H1 (cell line): ENCODE results near the gene UGT1A8. TPM values are rescaled to one million over a fixed set of nuclear protein-coding genes. Genes with fewer than 3 reads are reported as not detected.

ENCODE experiments used
- CTCF ChIA-PET: fragments of 300-600 bp; sonication (Branson Sonifier 250); formaldehyde crosslinking; loops from one replicate; lab custom pipeline; 2021; ENCODE audit not compliant: partially characterized antibody; lab: Charles Lee
- POLR2A ChIA-PET: fragments of 300-600 bp; sonication (Branson Sonifier 250); formaldehyde crosslinking; loops from one replicate; lab custom pipeline; 2021; ENCODE audit warnings: inconsistent platforms; ENCODE audit not compliant: partially characterized antibody; lab: Charles Lee
- DNase-seq, 2 experiments: peaks; one replicate each; pipeline versions ENCODE4 v3.0.0 to v3.0.0-alpha.2; 2010 to 2022; ENCODE audit warnings: low spot score in 2 of 2, low read depth in 1 of 2, mixed read lengths in 1 of 2
- FAIRE-seq: peaks from 2 replicates; lab custom pipeline; 2011; peaks lifted over from hg19 to GRCh38; lab: Jason Lieb, UNC
- H2AFZ ChIP-seq: 2 replicates; pipeline ENCODE4 v1.8.1; 2012; ENCODE audit warnings: low read length, inconsistent platforms
- H2AK5ac ChIP-seq: 2 replicates; pipeline ENCODE4 v1.6.1; 2013; ENCODE audit warnings: low read depth, low read length
- H2BK120ac ChIP-seq: replicated peaks from 2 replicates; pipeline ENCODE3; 2013; ENCODE audit warnings: low read depth, low read length, inconsistent platforms
- H2BK12ac ChIP-seq: 2 replicates; pipeline ENCODE4 v1.6.1; 2013; ENCODE audit warnings: low read depth, low read length
- H2BK15ac ChIP-seq: 2 replicates; pipeline ENCODE4 v1.6.1; 2013; ENCODE audit warnings: low read length
- H2BK20ac ChIP-seq: 2 replicates; pipeline ENCODE4 v1.6.1; 2013; ENCODE audit warnings: low read length
- H2BK5ac ChIP-seq: 2 replicates; pipeline ENCODE4 v1.6.1; 2013; ENCODE audit warnings: low read depth, low read length
- H3K14ac ChIP-seq: 2 replicates; pipeline ENCODE4 v1.6.1; 2013; ENCODE audit warnings: inconsistent platforms; ENCODE audit not compliant: insufficient read length
- H3K18ac ChIP-seq: 2 replicates; pipeline ENCODE4 v1.6.1; 2013; ENCODE audit warnings: low read length; ENCODE audit errors: extremely low read depth
- H3K23ac ChIP-seq: 2 replicates; pipeline ENCODE4 v1.6.1; 2013; ENCODE audit warnings: inconsistent platforms; ENCODE audit not compliant: insufficient read length
- H3K23me2 ChIP-seq: 2 replicates; pipeline ENCODE4 v1.6.1; 2013; ENCODE audit warnings: low read depth, low read length
- H3K27ac ChIP-seq: 2 replicates; pipeline ENCODE4 v1.6.1; 2011; ENCODE audit warnings: low read depth, low read length, inconsistent platforms
- H3K27me3 ChIP-seq, 4 experiments: replicated peaks in 1 of 4; 1 replicate in 1 of 4; 2 replicates in 3 of 4; pipeline versions ENCODE4 v1.6.1 to v1.8.1; 2011 to 2013; ENCODE audit warnings: low read length in 3 of 4, mild to moderate bottlenecking in 3 of 4, inconsistent platforms in 2 of 4, mixed read lengths in 2 of 4, moderate library complexity in 1 of 4; ENCODE audit not compliant: control insufficient read depth in 3 of 4, insufficient read depth in 3 of 4; ENCODE audit errors: extremely low read depth in 1 of 4
- H3K36me3 ChIP-seq, 4 experiments: 2 replicates each; pipeline versions ENCODE4 v1.6.1 to v1.8.1; 2011 to 2013; ENCODE audit warnings: mild to moderate bottlenecking in 4 of 4, low read length in 3 of 4, moderate library complexity in 2 of 4, control low read depth in 1 of 4, inconsistent platforms in 1 of 4; ENCODE audit not compliant: insufficient read depth in 4 of 4, control insufficient read depth in 2 of 4
- H3K4ac ChIP-seq: replicated peaks from 2 replicates; pipeline ENCODE3; 2013; ENCODE audit warnings: low read length, low read depth, mixed read lengths, inconsistent platforms; ENCODE audit not compliant: insufficient read length
- H3K4me1 ChIP-seq, 4 experiments: replicated peaks in 1 of 4; 1 replicate in 1 of 4; 2 replicates in 3 of 4; pipeline versions ENCODE4 v1.6.1 to v1.8.1; 2011 to 2013; ENCODE audit warnings: low read length in 3 of 4, inconsistent platforms in 2 of 4, mixed read lengths in 1 of 4; ENCODE audit not compliant: insufficient read depth in 4 of 4, control insufficient read depth in 3 of 4
- H3K4me2 ChIP-seq, 2 experiments: 2 replicates each; pipeline versions ENCODE4 v1.6.1 to v1.8.1; 2011 to 2013; ENCODE audit warnings: low read depth in 2 of 2, low read length in 2 of 2, control low read depth in 1 of 2, inconsistent platforms in 1 of 2, mild to moderate bottlenecking in 1 of 2; ENCODE audit not compliant: insufficient read depth in 1 of 2
- H3K4me3 ChIP-seq, 4 experiments: fragments of 200-600, 300-600 bp in 1 of 4; sonication (generic), shearing (Covaris generic), sonication (Bioruptor Twin) in 1 of 4; 2 replicates each; pipeline versions ENCODE4 v1.5.1 to v1.8.1; 2011 to 2016; ENCODE audit warnings: low read length in 4 of 4, low read depth in 3 of 4, control low read depth in 2 of 4, inconsistent platforms in 2 of 4, mild to moderate bottlenecking in 2 of 4, mixed read lengths in 1 of 4, moderate library complexity in 1 of 4; ENCODE audit not compliant: insufficient read depth in 2 of 4; ENCODE audit errors: extremely low read depth in 1 of 4
- H3K56ac ChIP-seq: replicated peaks from 2 replicates; pipeline ENCODE3; 2013; ENCODE audit warnings: low read depth, mild to moderate bottlenecking, mixed read lengths, low read length, inconsistent platforms; ENCODE audit not compliant: insufficient read length
- H3K79me1 ChIP-seq: 2 replicates; pipeline ENCODE4 v1.6.1; 2013; ENCODE audit warnings: low read depth, low read length, control low read depth
- H3K79me2 ChIP-seq, 2 experiments: 2 replicates each; pipeline versions ENCODE4 v1.6.1 to v1.8.1; 2012 to 2013; ENCODE audit warnings: low read length in 2 of 2, mild to moderate bottlenecking in 2 of 2, inconsistent platforms in 1 of 2; ENCODE audit not compliant: insufficient read depth in 2 of 2, control insufficient read depth in 1 of 2
- H3K9ac ChIP-seq, 4 experiments: replicated peaks in 1 of 4; 1 replicate in 1 of 4; 2 replicates in 3 of 4; pipeline versions ENCODE4 v1.6.1 to v1.8.1; 2011 to 2013; ENCODE audit warnings: low read depth in 3 of 4, low read length in 3 of 4, control low read depth in 2 of 4, mild to moderate bottlenecking in 2 of 4, moderate library complexity in 2 of 4, inconsistent platforms in 1 of 4; ENCODE audit errors: extremely low read depth in 1 of 4
- H3K9me3 ChIP-seq, 2 experiments: 2 replicates each; pipeline versions ENCODE4 v1.6.1 to v1.8.1; 2012 to 2013; ENCODE audit warnings: mild to moderate bottlenecking in 2 of 2, moderate library complexity in 2 of 2, control low read depth in 1 of 2, inconsistent platforms in 1 of 2, low read depth in 1 of 2, low read length in 1 of 2, mixed read lengths in 1 of 2; ENCODE audit not compliant: insufficient read depth in 2 of 2
- H4K20me1 ChIP-seq, 2 experiments: replicated peaks in 1 of 2; 2 replicates each; pipeline versions ENCODE3 to v1.8.1; 2011 to 2013; ENCODE audit warnings: inconsistent platforms in 2 of 2, low read length in 2 of 2, mild to moderate bottlenecking in 1 of 2; ENCODE audit not compliant: insufficient read depth in 2 of 2, control insufficient read depth in 1 of 2
- H4K5ac ChIP-seq: 2 replicates; pipeline ENCODE4 v1.6.1; 2013; ENCODE audit warnings: low read length, low read depth, mixed read lengths, inconsistent platforms; ENCODE audit not compliant: insufficient read length
- H4K8ac ChIP-seq: 2 replicates; pipeline ENCODE4 v1.8.0; 2013; ENCODE audit warnings: mild to moderate bottlenecking, moderate library complexity, low read length, inconsistent platforms; ENCODE audit not compliant: insufficient read depth; ENCODE audit errors: extremely low read depth
- H4K91ac ChIP-seq: replicated peaks from 2 replicates; pipeline ENCODE3; 2013; ENCODE audit warnings: low read length, mixed read lengths, inconsistent platforms; ENCODE audit not compliant: insufficient read length
- CBX8 ChIP-seq: fragments of 300-800, 300-1000 bp; sonication (generic); IDR thresholded peaks from 2 replicates; pipeline ENCODE4 v1.7.1; 2016; ENCODE audit warnings: low read depth, low read length, borderline replicate concordance
- CHD1 ChIP-seq: IDR thresholded peaks from 2 replicates; pipeline ENCODE4 v1.6.1; 2012; ENCODE audit warnings: low read depth, low read length, improper control_type of control experiment
- EP300 ChIP-seq, 2 experiments: IDR thresholded peaks; 1 replicate in 1 of 2; 2 replicates in 1 of 2; pipeline ENCODE4 v1.6.1; 2011 to 2012; ENCODE audit warnings: low read depth in 2 of 2, low read length in 2 of 2, mild to moderate bottlenecking in 2 of 2, borderline replicate concordance in 1 of 2, inconsistent platforms in 1 of 2, moderate library complexity in 1 of 2
- GTF2F1 ChIP-seq: IDR thresholded peaks from 2 replicates; pipeline ENCODE4 v1.6.1; 2012; ENCODE audit warnings: low read depth, low read length, improper control_type of control experiment, borderline replicate concordance
- KDM5A ChIP-seq: fragments of 200-600 bp; IDR thresholded peaks from 2 replicates; pipeline ENCODE4 v1.7.1; 2012; ENCODE audit warnings: mild to moderate bottlenecking, low read length, inconsistent platforms, mixed read lengths
- MAFK ChIP-seq: IDR thresholded peaks from 2 replicates; pipeline ENCODE4 v1.6.1; 2012; ENCODE audit warnings: low read depth, mild to moderate bottlenecking, improper control_type of control experiment, low read length
- SIRT6 ChIP-seq: IDR thresholded peaks from one replicate; pipeline ENCODE4 v1.7.1; 2012; ENCODE audit warnings: low read length, inconsistent platforms
- SIX5 ChIP-seq: IDR thresholded peaks from 2 replicates; pipeline ENCODE4 v1.6.1; 2011; ENCODE audit warnings: mild to moderate bottlenecking, low read depth, low read length
- SP2 ChIP-seq: IDR thresholded peaks from 2 replicates; pipeline ENCODE4 v1.6.1; 2012; ENCODE audit warnings: mild to moderate bottlenecking, low read length, inconsistent platforms
- SUZ12 ChIP-seq: fragments of 200-600 bp; sonication (generic); IDR thresholded peaks from 2 replicates; pipeline ENCODE4 v1.6.1; 2012; ENCODE audit warnings: mild to moderate bottlenecking, inconsistent platforms, low read length, moderate library complexity, mixed read lengths
- TAF1 ChIP-seq: IDR thresholded peaks from 2 replicates; pipeline ENCODE4 v1.6.1; 2011; ENCODE audit warnings: mild to moderate bottlenecking, low read depth, low read length
- TBP ChIP-seq: IDR thresholded peaks from 2 replicates; pipeline ENCODE4 v1.6.1; 2011; ENCODE audit warnings: low read depth, low read length, improper control_type of control experiment
- WGBS, 2 experiments: shearing (Covaris generic) in 1 of 2; methylation state at CpG; one replicate each; pipeline versions ENCODE4 v1.1.6 to v1.1.7; 2013 to 2015; ENCODE audit warnings: low lambda C conversion rate in 2 of 2, mixed read lengths in 2 of 2, inconsistent platforms in 1 of 2, low coverage in 1 of 2, missing lambda C conversion rate in 1 of 2; ENCODE audit not compliant: insufficient replicate concordance in 2 of 2, insufficient coverage in 1 of 2, insufficient read length in 1 of 2; ENCODE audit errors: extremely low coverage in 1 of 2, missing lambda C conversion rate in 1 of 2; 5-methylcytosine and 5-hydroxymethylcytosine counted together
- polyA plus RNA-seq, 7 experiments: library from polyadenylated mRNA; depleted of rRNA in 3 of 7; stranded (reverse) in 5 of 7; unstranded in 2 of 7; fragments of >200 nt in 5 of 7; fragments of 200-250 nt in 2 of 7; gene quantifications; 1 replicate in 5 of 7; 2 replicates in 1 of 7; 4 replicates in 1 of 7; pipeline versions ENCODE4 v1.2.1 to v1.2.3, GENCODE V29; 2011 to 2013; ENCODE audit warnings: missing spikeins in 2 of 7, mixed read lengths in 2 of 7
- total RNA-seq: library from RNA; stranded (reverse); fragmentation: NEBNext Ultra II Directional; extraction: Animal tissue kit (Norgen Biotek cat#: 25700); gene quantifications from 2 replicates; pipeline ENCODE4 v1.2.1, GENCODE V29; 2021

UGT1A8 gene
- total and polyA plus RNA-seq, 2 of the 8 experiments (the other 6 are each of a cell fraction or from before 2014, with no cell fraction given): not detected

GRCh38 chr2:233760043-233760442, 142.6 kb downstream of the UGT1A8 start, which contains the start of gene UGT1A1:
Gene UGT1A1 (plus strand): TSS chr2:233760270. CDS start chr2:233760288, 18 bp downstream.
- H3K18ac ChIP-seq: no peak within 1 kb of the TSS
- H2BK12ac ChIP-seq: no peak within 1 kb of the TSS
- no peak within 1 kb of the TSS for H4K91ac ChIP-seq
- TF ChIP-seq MAFK (no peak), SP2 (no peak), TAF1 (no peak), SUZ12 (no peak), EP300 (IDR thresholded peaks at IDR 0.05; ENCODE audit: borderline replicate concordance in 1 of 2, low read depth in 2 of 2, low read length in 2 of 2) (no peak), GTF2F1 (no peak), KDM5A (no peak), CHD1 (no peak), SIRT6 (no peak), CBX8 (no peak), TBP (no peak), SIX5 (no peak)
- TF ChIP-seq, all 59 proteins: peak for 0
- no peaks in the 10 kb centered on the region for H3K36me3 ChIP-seq
- no peak within 1 kb of the TSS for H2BK5ac ChIP-seq
- WGBS, 2 experiments: 87% methylated on average over 6 of the region's 6 CpGs; no CpG with 5 or more reads in 1 of the 2 experiments
- H4K20me1 ChIP-seq: no peaks in the 10 kb centered on the region
- no peak within 1 kb of the TSS for H2BK120ac ChIP-seq
- H2BK15ac ChIP-seq: no peak within 1 kb of the TSS
- H3K9me3 ChIP-seq: peaks cover 0 to 3% of the 10 kb centered on the region in 2 experiments; a peak in 2 of 4 replicates
- no peak within 1 kb of the TSS for H3K14ac ChIP-seq
- H2AK5ac ChIP-seq: no peak within 1 kb of the TSS
- no peaks in the 10 kb centered on the region for H3K27me3 ChIP-seq
- no peak within 1 kb of the TSS for H3K9ac ChIP-seq
- POLR2A ChIA-PET: no interaction called here
- H2AFZ ChIP-seq: no peak within 1 kb of the TSS
- no peak within 1 kb of the TSS for H3K4me2 ChIP-seq
- H3K4me3 ChIP-seq: no peak within 1 kb of the TSS
- FAIRE-seq (no peak), DNase-seq (no peak)
- H3K79me2 ChIP-seq: no peaks in the 10 kb centered on the region
- H3K4ac ChIP-seq: no peak within 1 kb of the TSS
- CTCF ChIA-PET: interaction anchor here (0.8 to 1.4 kb wide), 2 partner anchors 9 to 10 kb away, joined by 3 to 4 read pairs; no protein-coding TSS in a partner anchor
- H2BK20ac ChIP-seq: no peak within 1 kb of the TSS
- no peak within 1 kb of the TSS for H4K8ac ChIP-seq
- H3K56ac ChIP-seq: no peak within 1 kb of the TSS
- no peak within 1 kb of the TSS for H3K23ac ChIP-seq
- H3K79me1 ChIP-seq: no peaks in the 10 kb centered on the region
- no peak within 1 kb of the TSS for H4K5ac ChIP-seq
- no peaks in the 10 kb centered on the region for H3K23me2 ChIP-seq
- H3K4me1 ChIP-seq: no peaks in the 10 kb centered on the region
- no peak within 1 kb of the TSS for H3K27ac ChIP-seq
